CD8-positive, alpha-beta memory T cell (primary cell): ENCODE data around the gene WBP11. TPM values are rescaled to one million over a fixed set of nuclear protein-coding genes. Genes with fewer than 3 reads are reported as not detected.
A peak's percentile ranks its signal among the peaks of the same experiment; 100 is the strongest.
"Not testable (repeated sequence)": the region's sequence is repeated elsewhere in the genome, so short reads cannot be mapped to it uniquely, and the experiment has no call there.

Source experiments
- CTCF ChIA-PET: fragments of 350-600 bp; sonication (Branson Sonifier 250); formaldehyde crosslinking; loops from one replicate; lab custom pipeline; 2021; ENCODE audit warnings: antibody characterized with exemption; lab: Charles Lee
- POLR2A ChIA-PET: fragments of 350-600 bp; sonication (Branson Sonifier 250); formaldehyde crosslinking; loops from one replicate; lab custom pipeline; 2021; ENCODE audit warnings: antibody characterized with exemption; lab: Charles Lee
- DNase-seq, 5 donors: peaks; one replicate each; pipeline versions ENCODE4 v3.0.0 to v3.0.0-alpha.2; 2020 to 2022; ENCODE audit warnings: mixed read lengths in 1 of 5
- H3K27ac ChIP-seq: one replicate; pipeline ENCODE4 v1.7.0; 2013; ENCODE audit warnings: low read depth, mild to moderate bottlenecking, low read length, moderate library complexity
- H3K27me3 ChIP-seq: 2 replicates; pipeline ENCODE4 v1.7.0; 2013; ENCODE audit warnings: low read length, mild to moderate bottlenecking; ENCODE audit not compliant: insufficient read depth, poor library complexity, severe bottlenecking
- H3K36me3 ChIP-seq: 2 replicates; pipeline ENCODE4 v1.7.0; 2013; ENCODE audit warnings: mild to moderate bottlenecking, low read length, moderate library complexity; ENCODE audit not compliant: insufficient read depth
- H3K4me1 ChIP-seq: 2 replicates; pipeline ENCODE4 v1.7.0; 2013; ENCODE audit warnings: mild to moderate bottlenecking, low read length, moderate library complexity; ENCODE audit not compliant: insufficient read depth
- H3K4me3 ChIP-seq: 2 replicates; pipeline ENCODE4 v1.7.0; 2013; ENCODE audit warnings: mild to moderate bottlenecking, low read length
- H3K9me3 ChIP-seq: 2 replicates; pipeline ENCODE4 v1.7.0; 2013; ENCODE audit warnings: mild to moderate bottlenecking, low read length
- H3K27ac Mint-ChIP-seq, 8 donors: one replicate each; pipeline ENCODE4 v1.8.0; 2020 to 2021; ENCODE audit warnings: mixed read lengths in 8 of 8, mild to moderate bottlenecking in 6 of 8, inconsistent platforms in 3 of 8, moderate library complexity in 3 of 8
- H3K27me3 Mint-ChIP-seq, 2 donors: one replicate each; pipeline ENCODE4 v1.8.0; 2020 to 2021; ENCODE audit warnings: mixed read lengths in 2 of 2, mild to moderate bottlenecking in 1 of 2, moderate library complexity in 1 of 2
- H3K36me3 Mint-ChIP-seq, 3 donors: one replicate each; pipeline ENCODE4 v1.8.0; 2020 to 2021; ENCODE audit warnings: mixed read lengths in 3 of 3, inconsistent platforms in 1 of 3, mild to moderate bottlenecking in 1 of 3
- H3K4me1 Mint-ChIP-seq, 3 donors: one replicate each; pipeline ENCODE4 v1.8.0; 2020 to 2021; ENCODE audit warnings: mixed read lengths in 3 of 3, inconsistent platforms in 1 of 3, mild to moderate bottlenecking in 1 of 3
- H3K4me3 Mint-ChIP-seq, 7 donors: one replicate each; pipeline ENCODE4 v1.8.0; 2020 to 2021; ENCODE audit warnings: mixed read lengths in 7 of 7, mild to moderate bottlenecking in 6 of 7, moderate library complexity in 4 of 7, inconsistent platforms in 2 of 7
- H3K9me3 Mint-ChIP-seq, 5 donors: one replicate each; pipeline ENCODE4 v1.8.0; 2020 to 2022; ENCODE audit warnings: mixed read lengths in 5 of 5, mild to moderate bottlenecking in 3 of 5, moderate library complexity in 2 of 5, inconsistent platforms in 1 of 5
- polyA plus RNA-seq: library from polyadenylated mRNA; unstranded; fragments of 300-500 nt; fragmentation: Illumina TruSeq; gene quantifications from one replicate; pipeline ENCODE4 v1.2.3, GENCODE V29; 2021
- total RNA-seq, 2 experiments: library from RNA; stranded (reverse); gene quantifications; one replicate each; pipeline ENCODE4 v1.2.3, GENCODE V29; 2021

WBP11 gene
- total and polyA plus RNA-seq, 3 experiments from 2014 or later = 70.2 to 156 (median 149) TPM

DNA sequence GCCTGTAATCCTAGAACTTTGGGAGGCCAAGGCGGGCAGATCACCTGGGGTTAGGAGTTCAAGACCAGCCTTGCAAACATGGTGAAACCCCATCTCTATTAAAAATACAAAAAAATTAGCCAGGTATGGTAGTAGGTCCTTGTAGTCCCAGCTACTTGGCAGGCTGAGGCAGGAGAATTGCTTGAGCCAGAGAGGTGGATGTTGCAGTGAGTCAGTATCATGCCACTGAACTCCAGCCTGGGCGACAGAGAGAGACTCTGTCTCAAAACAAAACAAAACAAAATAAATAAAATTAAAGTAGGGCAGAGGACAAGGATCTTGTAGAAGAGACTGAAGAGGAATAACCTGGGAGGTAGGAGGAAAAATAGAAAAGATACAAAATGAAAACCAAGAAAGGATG lies 61.3 kb downstream of the WBP11 start:
- no peak overlapping the region for H3K27ac ChIP-seq
- H3K36me3 ChIP-seq = no peaks in the 10 kb centered on the region
- Mint-ChIP-seq H3K27me3 (no peaks in the 10 kb centered on the region), H3K9me3 (peaks cover 5 to 17% (median 9%) of the 10 kb centered on the region in 5 donors), H3K4me3 (no peak overlapping the region), H3K36me3 (peaks cover 21 to 32% (median 29%) of the 10 kb centered on the region in 3 donors), H3K4me1 (peaks cover 0 to 5% (median 4%) of the 10 kb centered on the region in 3 donors), H3K27ac (peak overlapping the region in 1 of 8 donors; percentile 58)
- DNase-seq = no peak
- no peak overlapping the region for H3K4me3 ChIP-seq
- POLR2A ChIA-PET = no interaction called here
- H3K4me1 ChIP-seq = no peaks in the 10 kb centered on the region
- no peaks in the 10 kb centered on the region for H3K9me3 ChIP-seq
- CTCF ChIA-PET = no interaction called here
- H3K27me3 ChIP-seq = no peaks in the 10 kb centered on the region

DNA sequence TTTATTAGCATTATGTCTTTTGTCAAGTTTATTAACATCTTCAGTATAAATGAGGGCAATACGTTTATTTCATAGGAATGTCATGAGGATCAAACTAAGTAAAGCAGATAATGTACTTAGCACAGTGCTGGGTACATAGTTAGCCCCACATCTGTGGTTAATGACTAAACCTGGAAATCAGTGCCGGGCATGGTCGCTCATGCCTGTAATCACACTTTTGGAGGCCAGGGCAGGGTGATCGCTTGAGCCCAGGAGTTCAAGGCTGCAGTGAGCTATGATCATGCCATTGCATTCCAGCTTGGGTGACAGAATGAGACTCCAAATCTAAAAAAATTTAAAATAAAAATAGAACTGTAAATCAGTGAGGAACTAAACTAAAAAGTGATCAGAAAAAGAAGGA lies 62.1 kb downstream of the WBP11 start:
- Histone ChIP-seq H3K36me3 (no peaks in the 10 kb centered on the region), H3K27ac (no peak overlapping the region), H3K9me3 (no peaks in the 10 kb centered on the region), H3K4me3 (no peak overlapping the region), H3K27me3 (no peaks in the 10 kb centered on the region), H3K4me1 (no peaks in the 10 kb centered on the region)
- H3K4me1 Mint-ChIP-seq = peaks cover 0 to 5% (median 4%) of the 10 kb centered on the region in 3 donors
- no peaks in the 10 kb centered on the region for H3K27me3 Mint-ChIP-seq
- H3K4me3 Mint-ChIP-seq = no peak overlapping the region
- H3K9me3 Mint-ChIP-seq = peaks cover 5 to 16% (median 6%) of the 10 kb centered on the region in 5 donors
- ChIA-PET CTCF (no interaction called here), POLR2A (no interaction called here)
- peaks cover 20 to 28% (median 21%) of the 10 kb centered on the region in 3 donors for H3K36me3 Mint-ChIP-seq
- DNase-seq = no peak
- H3K27ac Mint-ChIP-seq = peak overlapping the region in 1 of 8 donors; percentile 82

DNA sequence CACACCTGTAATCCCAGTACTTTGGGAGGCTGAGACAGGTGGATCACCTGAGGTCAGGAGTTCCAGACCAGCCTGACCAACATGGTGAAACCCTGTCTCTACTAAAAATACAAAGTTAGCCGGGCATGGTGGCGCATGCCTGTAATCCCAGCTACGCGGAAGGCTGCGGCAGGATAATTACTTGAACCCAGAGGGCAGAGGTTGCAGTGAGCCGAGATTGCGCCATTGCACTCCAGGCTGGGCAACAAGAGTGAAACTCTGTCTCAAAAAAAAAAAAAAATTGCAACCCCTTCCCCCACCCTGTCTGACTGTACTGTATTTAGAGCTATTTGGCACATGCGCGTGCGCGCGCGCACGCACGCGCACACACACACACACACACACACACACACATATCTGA lies 66.8 kb downstream of the WBP11 start:
- H3K9me3 Mint-ChIP-seq, H3K4me3 Mint-ChIP-seq, H3K27ac ChIP-seq, H3K4me3 ChIP-seq, H3K4me1 Mint-ChIP-seq, H3K4me1 ChIP-seq, H3K9me3 ChIP-seq, H3K36me3 ChIP-seq, POLR2A ChIA-PET, H3K27ac Mint-ChIP-seq, H3K36me3 Mint-ChIP-seq, DNase-seq, H3K27me3 ChIP-seq: not testable (repeated sequence)
- CTCF ChIA-PET = interaction anchor here (1.1 to 2.9 kb wide), 2 partner anchors 12 to 67 kb away, joined by 3 to 10 read pairs; partner anchors contain the start of genes C12orf60 and WBP11
- H3K27me3 Mint-ChIP-seq = peaks cover 6 to 11% of the 10 kb centered on the region in 2 donors

Other genes starting within 250 kb of the WBP11 start
- gene PLBD1, start 235.6 kb downstream of the WBP11 start, total RNA-seq = under 1 TPM in 1 of 2 experiments, not detected in 1; 0.24 TPM
- not detected for gene PLBD1, start 235.6 kb downstream of the WBP11 start, polyA plus RNA-seq
- not detected for gene GUCY2C, start 106.9 kb downstream of the WBP11 start, total RNA-seq
- not detected for gene GUCY2C, start 106.9 kb downstream of the WBP11 start, polyA plus RNA-seq
- 1 to 10 TPM; 3.1 TPM for gene C12orf60, start 192 bp upstream of the WBP11 start, total RNA-seq
- 0.95 TPM for gene C12orf60, start 192 bp upstream of the WBP11 start, polyA plus RNA-seq
- not detected for gene SMCO3, start 10.7 kb upstream of the WBP11 start, total RNA-seq
- gene SMCO3, start 10.7 kb upstream of the WBP11 start, polyA plus RNA-seq = not detected
- not detected for gene ART4, start 40.0 kb upstream of the WBP11 start, total RNA-seq
- not detected for gene ART4, start 40.0 kb upstream of the WBP11 start, polyA plus RNA-seq
- not detected for gene MGP, start 82.4 kb upstream of the WBP11 start, total RNA-seq
- gene MGP, start 82.4 kb upstream of the WBP11 start, polyA plus RNA-seq = not detected
- 1 to 10 TPM; 2.0 to 2.1 TPM for gene ERP27, start 135.1 kb upstream of the WBP11 start, total RNA-seq
- gene ERP27, start 135.1 kb upstream of the WBP11 start, polyA plus RNA-seq = 5.3 TPM
- gene ARHGDIB, start 158.1 kb upstream of the WBP11 start, total RNA-seq = 100 to 1,000 TPM; 495 to 511 TPM
- 2,936 TPM for gene ARHGDIB, start 158.1 kb upstream of the WBP11 start, polyA plus RNA-seq
- gene PDE6H, start 169.6 kb upstream of the WBP11 start, total RNA-seq = not detected
- not detected for gene PDE6H, start 169.6 kb upstream of the WBP11 start, polyA plus RNA-seq